ENCODE measurements around the gene WDR90.

The WDR90 gene

DNA sequence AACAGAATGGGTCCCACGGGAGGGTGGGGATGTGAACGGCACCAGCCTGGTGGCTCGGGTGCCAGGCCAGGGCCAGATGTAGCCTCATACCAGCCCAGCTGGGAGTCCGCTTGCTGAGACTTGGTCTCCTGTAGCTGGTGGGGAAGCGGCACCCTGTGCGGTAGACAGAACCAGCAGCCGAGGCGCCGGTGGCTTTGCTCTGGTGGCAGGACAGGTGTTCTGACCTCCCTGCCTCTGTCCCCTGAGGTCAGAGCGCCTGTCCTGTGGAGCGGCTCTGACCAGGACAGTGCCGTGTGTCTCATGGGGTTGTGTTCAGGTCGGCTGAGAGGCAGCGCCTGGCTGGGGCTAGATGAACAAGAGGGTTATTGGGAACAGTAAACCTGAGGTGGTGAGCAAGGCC, 39.2 kb upstream of the WDR90 start:
- no peak for DNase-seq (ENCODE audit: extremely low read depth, low read depth)
- TF ChIP-seq, protein P1, sequence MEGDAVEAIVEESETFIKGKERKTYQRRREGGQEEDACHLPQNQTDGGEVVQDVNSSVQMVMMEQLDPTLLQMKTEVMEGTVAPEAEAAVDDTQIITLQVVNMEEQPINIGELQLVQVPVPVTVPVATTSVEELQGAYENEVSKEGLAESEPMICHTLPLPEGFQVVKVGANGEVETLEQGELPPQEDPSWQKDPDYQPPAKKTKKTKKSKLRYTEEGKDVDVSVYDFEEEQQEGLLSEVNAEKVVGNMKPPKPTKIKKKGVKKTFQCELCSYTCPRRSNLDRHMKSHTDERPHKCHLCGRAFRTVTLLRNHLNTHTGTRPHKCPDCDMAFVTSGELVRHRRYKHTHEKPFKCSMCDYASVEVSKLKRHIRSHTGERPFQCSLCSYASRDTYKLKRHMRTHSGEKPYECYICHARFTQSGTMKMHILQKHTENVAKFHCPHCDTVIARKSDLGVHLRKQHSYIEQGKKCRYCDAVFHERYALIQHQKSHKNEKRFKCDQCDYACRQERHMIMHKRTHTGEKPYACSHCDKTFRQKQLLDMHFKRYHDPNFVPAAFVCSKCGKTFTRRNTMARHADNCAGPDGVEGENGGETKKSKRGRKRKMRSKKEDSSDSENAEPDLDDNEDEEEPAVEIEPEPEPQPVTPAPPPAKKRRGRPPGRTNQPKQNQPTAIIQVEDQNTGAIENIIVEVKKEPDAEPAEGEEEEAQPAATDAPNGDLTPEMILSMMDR (IDR thresholded peaks at IDR 0.05; ENCODE audit: low read depth, low read length, missing control alignments): no peak
- H3K4me3 ChIP-seq (replicated peaks; ENCODE audit: low read depth, low read length): no peak overlapping the region

DNA sequence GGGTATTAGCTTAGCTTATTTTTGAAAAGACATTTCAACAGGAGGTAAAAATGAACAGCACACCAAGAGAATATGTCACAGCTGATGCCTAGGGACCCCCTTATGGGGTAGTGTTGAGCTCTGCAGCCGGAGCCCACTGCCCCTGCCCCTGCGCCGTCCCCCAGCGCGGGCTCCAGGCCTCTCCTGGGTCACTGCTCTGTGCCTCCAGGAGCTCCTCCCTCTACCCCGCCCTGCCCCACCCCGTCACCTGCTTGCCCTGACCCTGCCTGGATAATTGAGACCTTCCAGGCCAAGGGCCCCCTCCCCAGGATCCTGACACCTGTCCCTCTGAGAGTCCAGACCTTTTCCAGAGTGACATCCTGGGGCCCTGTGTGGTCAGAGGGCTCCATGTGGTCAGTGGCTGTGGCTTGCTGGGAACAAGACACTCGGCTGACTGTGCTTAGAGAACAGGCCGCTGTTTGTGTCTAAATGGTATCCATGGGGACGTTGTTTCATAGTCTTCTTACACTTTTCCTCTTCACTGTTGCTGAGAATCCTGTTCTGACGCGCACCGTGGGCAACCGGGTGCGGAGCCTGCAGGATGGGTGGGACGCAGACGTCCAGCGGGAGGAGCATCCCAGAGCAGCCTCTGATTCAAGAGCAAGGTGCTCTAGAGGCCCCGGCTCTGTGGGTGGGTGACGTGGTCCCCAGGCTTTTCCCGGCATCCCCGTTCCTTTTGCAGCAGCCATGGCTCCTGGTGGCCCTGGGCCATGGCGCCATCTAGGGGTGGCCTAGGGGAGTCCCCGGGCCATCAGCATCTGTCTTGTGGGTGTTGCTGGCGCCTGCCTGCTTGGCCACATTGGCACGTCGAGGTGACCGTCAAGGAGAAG, 38.4 kb upstream of the WDR90 start:
- H3K4me3 ChIP-seq (replicated peaks; ENCODE audit: low read depth, low read length): no peak overlapping the region
- TF ChIP-seq, protein P1 (IDR thresholded peaks at IDR 0.05; ENCODE audit: low read depth, low read length, missing control alignments): peak; percentile 43
- no peak for DNase-seq (ENCODE audit: extremely low read depth, low read depth)

DNA sequence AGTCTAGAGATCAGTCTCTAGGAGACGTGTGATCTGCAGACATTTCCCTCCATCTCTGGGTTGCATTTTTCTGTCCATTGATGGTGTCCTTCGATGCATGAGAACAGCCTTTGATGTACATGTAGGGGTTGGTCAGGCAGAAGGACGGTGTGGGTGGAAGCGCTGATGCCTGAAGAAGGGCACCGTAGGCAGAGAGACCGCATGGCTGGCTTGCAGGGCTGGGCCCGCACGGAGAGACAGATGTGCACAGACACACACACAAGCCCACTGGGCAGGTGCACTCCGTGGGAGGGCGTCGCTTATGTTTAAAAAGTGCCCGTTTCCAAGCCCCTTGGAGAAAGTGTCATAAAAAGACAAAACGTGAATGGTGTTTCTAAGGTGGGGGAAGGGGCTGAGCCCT, 34.0 kb upstream of the WDR90 start:
- TF ChIP-seq, protein P1 (IDR thresholded peaks at IDR 0.05; ENCODE audit: low read depth, low read length, missing control alignments): no peak
- no peak overlapping the region for H3K4me3 ChIP-seq (replicated peaks; ENCODE audit: low read depth, low read length)
- DNase-seq (ENCODE audit: extremely low read depth, low read depth): no peak

DNA sequence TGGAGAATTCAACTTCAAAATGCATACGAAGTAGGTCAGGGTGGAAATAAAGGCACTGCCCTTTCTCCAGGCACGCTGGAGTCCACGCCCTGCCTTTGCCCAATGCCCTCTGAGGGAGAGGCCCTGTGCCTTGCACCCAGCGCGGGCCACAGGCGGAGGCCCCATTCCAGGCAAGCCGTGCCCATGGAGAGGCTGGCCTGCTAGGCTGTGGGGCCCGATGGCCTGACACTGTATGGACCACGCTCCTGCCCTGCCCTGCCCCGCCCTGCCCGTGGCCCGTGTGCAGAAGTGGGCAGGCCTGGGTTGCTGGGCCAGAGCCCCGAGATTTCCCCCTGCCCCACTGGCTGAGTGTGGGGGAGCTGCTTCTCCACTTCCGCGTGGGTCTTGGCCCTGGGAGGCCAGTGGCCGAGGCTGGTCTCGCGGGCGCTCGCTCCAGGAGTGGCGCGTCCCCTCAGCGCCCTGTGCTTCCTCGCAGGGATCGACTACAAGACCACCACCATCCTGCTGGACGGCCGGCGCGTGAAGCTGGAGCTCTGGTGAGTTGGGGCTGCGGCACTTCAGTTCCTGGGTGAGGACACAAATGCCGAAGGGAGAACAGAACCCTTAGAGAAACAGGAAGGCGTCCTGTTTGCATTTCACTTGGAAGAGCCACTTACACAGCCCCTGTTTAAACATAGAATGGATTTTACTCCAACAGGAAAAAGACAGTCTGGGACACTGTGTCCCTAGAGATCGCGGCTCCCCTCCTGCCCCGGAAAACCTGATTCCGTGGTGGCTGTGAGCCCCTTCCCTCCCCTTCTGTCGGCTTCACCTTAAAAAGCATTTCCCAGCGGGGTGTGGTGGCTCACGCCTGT, 32.2 kb upstream of the WDR90 start:
- DNase-seq (ENCODE audit: extremely low read depth, low read depth): no peak
- TF ChIP-seq, protein P1 (IDR thresholded peaks at IDR 0.05; ENCODE audit: low read depth, low read length, missing control alignments): no peak
- no peak overlapping the region for H3K4me3 ChIP-seq (replicated peaks; ENCODE audit: low read depth, low read length)

DNA sequence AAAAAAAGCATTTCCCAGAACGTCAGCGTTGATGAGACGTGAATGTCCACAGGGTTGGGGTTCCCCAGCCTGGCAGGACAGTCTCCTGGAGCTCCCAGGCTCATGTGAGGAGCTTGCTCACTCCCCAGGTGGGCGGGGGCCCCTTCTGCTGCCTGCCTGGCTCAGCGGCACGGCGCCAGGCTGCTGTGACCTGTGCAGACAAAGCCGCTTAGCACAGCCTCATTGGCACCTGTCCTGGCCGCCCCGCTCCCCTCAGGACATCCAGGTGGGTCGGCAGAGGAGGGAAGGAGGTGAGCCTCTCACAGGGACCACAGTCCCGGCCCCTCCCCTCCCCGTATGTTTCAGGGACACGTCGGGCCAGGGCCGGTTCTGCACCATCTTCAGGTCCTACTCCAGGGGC, 31.3 kb upstream of the WDR90 start:
- no peak for DNase-seq (ENCODE audit: extremely low read depth, low read depth)
- TF ChIP-seq, protein P1 (IDR thresholded peaks at IDR 0.05; ENCODE audit: low read depth, low read length, missing control alignments): no peak

DNA sequence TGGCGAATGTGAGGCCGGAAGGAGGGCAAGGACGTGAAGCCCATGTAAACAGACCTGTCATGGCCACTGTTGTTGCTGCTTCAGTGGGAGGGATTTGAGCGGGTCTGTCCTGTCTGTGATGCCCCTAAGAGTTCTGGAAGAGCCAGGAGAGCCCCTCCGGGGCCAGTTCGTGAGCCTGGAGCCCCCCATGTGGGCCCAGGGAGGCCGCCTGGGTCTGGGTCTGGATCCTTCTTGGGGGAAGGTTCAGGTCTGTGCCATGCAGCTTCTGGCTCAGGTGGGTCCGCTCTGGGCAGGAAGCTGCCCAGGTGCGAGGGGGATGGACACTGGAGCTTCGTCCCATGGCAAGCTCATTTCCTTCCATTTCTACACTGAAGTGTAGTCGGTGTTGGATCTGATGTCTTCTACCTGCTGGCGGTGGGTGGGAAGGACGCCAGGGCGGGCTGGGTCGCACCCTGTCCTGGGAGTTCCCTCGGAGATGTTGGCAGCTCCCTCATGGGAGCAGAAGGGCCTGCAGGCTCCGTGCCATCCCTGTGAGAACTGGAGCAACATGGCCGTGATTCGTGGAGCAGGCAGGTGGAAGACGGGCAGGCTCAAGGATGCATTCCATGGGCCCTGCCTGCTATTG, 29.6 kb upstream of the WDR90 start:
- no peak for DNase-seq (ENCODE audit: extremely low read depth, low read depth)
- TF ChIP-seq, protein P1 (IDR thresholded peaks at IDR 0.05; ENCODE audit: low read depth, low read length, missing control alignments): no peak
- no peak overlapping the region for H3K4me3 ChIP-seq (replicated peaks; ENCODE audit: low read depth, low read length)

More for the DNA sequence above, 31.3 kb upstream of the WDR90 start:
- H3K4me3 ChIP-seq (replicated peaks; ENCODE audit: low read depth, low read length): no peak overlapping the region

Measured in HFF-Myc (cell line).